Fibroblast of skin of scalp (primary cell): ENCODE results near the gene PRMT1.
A peak's percentile ranks its signal among the peaks of the same experiment; 100 is the strongest.
"Not testable (repeated sequence)": the region's sequence is repeated elsewhere in the genome, so short reads cannot be mapped to it uniquely, and the experiment has no call there.

Experiments
- DNase-seq: peaks from one replicate; pipeline ENCODE4 v3.0.0-alpha.2; 2013

Gene PRMT1

DNA sequence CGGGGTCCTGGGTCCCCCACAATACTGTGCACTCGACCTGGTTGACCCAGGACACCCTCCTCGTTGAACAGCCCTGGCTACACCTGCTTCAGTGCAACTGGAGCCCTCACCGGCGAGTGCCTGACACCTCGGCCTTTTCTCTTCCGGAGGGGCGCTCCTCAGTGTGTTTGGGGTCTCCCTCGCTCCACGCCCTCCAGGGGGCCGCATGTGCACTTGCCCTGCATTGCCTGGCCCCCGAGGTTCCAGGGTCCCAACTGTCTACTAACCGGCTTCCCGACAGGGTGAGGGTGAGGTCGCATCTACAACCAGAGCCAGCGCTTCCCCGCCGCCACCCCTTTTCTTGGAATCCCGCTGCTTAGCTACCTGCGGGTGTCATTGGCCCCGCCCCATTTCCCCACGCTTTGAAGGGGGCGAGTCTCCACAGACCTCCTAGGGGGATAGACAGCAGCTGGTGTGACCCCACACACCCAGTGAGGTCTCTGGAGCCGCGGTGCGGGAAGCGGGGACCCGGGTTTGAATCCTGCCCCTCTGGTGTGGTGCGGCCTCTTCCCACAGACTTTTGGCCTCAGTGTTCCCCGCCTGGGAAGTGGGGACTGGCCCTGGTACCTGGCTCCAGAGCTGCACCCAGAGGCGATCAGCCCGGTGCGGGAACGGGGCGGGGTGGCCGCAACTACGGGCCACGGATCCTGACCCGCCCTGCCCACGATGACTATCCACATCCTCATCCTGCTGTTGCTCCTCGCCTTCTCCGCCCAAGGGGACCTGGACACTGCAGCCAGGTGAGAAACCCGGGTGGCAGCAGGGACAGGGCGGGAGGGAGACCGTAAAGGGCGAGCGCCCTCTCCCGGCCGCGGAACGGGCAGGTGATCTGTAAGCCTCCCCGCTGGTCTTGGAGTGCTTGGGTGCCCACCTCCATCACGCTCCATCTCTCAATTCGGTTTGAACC, 12.3 kb downstream of the PRMT1 start, which contains the start of gene ADM5:
TSS of gene ADM5 (plus strand) at position 462 of the 946 bp plus-strand sequence. CDS start at position 706, 244 bp downstream.
- no peak for DNase-seq

DNA sequence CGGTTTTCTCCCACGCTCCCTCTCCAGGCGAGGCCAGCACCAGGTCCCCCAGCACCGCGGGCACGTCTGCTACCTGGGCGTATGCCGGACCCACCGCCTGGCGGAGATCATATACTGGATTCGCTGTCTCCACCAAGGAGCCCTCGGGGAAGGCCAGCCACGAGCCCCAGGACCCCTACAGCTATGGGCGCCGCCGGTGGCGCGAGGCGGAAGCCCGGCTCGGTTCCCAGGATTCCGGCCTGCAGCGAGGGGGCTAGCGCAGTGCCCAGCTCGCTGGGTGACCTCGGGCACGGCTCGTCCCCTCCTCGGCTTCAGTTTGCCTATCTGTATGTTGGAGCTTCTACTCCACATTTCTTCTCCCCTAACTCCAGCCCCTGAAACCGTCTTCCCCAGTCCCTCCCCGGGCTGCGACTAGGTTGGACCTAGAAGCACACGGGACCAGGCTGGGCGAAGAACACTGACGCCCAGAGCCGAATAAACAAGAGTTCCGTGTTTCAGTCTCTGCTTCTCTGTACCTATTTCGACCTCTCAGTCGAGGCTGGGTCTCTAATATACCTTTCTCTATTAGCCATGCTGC, 13.1 kb downstream of the PRMT1 start:
- no peak for DNase-seq

DNA sequence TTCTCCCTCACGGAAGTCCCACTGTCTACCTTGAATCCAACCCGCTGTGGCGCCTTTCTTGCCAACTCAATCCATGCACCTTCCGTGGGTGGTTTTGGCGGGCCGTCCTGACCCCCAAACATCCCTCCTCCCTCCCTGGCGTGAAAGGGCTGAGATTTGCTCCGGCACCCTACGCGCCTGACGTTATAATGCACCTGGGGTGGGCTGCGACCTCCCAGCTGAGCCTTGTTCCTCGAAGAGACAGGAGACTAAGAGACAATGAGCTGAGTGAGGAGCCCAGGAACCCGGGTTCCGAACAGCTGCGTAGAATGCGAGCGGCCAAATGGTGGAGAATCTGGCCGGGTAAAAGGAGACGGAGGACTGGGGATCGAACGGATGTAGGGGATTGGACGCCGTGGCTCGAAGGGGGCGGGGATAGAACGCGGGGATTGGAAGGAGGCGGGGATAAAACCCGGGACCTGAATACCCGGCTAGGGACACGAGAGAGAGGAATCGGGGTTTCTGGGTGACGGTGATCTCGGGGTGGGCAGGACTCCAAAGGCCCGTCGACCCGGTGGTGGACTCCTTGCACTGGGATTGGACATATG, 13.7 kb downstream of the PRMT1 start, which contains the start of gene CPT1C:
TSS of gene CPT1C (plus strand) at position 461 of the 587 bp plus-strand sequence. CDS start 1,137 bp downstream, outside the sequence.
- DNase-seq: peak; percentile 83

DNA sequence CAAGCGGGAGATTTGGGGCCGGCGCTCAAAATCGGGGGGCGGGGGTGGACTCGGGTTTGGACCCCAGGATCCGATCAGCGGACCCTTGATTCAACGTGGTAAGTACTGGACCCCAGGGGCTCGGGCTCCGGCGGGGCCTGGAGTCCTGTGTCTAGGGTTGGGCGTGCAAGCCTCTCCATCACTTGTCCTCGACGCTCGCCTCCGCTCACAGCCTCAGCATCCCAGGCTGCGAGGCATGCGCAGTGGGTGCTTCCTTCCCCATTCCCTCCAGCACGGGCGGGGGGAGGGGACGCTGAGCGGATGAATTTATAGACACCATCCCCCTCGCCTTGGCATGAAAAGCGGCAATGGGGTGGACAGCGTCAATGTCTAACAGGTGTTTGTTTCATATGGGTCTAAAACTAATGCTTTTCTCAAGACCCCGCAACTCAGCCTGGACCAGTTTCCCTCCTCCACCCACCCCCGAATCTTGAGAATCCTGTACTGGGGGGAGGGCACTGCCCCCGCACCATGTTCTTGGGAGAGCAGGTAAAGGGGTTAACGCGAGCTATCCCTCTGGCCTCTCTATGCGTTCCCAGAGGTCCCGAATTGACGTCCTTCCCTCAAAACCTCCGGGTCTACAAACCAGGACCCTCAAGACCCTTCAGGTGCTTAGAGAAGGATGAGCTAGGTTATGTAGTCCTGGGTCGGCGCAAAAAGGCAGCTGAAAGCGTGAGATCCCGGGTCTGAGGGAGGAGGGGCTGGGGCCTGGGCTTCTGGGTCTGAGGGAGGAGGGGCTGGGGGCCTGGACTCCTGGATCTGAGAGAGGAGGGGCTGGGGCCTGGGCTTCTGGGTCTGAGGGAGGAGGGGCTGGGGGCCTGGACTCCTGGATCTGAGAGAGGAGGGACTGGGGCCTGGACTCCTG, 14.4 kb downstream of the PRMT1 start:
- peak; percentile 85 for DNase-seq

DNA sequence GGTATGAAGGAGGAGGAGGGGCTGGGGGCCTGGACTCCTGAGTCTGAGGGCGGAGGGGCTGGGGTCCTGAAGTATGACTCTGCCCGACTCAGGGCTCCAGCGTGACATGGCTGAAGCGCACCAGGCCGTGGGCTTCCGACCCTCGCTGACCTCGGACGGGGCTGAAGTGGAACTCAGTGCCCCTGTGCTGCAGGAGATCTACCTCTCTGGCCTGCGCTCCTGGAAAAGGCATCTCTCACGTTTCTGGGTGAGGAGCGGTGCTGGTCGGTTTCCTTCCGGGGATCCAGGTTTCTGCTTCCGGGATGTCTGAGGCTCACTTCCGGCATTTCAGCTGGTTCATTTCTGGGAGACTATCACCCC, 15.1 kb downstream of the PRMT1 start:
- no peak for DNase-seq

DNA sequence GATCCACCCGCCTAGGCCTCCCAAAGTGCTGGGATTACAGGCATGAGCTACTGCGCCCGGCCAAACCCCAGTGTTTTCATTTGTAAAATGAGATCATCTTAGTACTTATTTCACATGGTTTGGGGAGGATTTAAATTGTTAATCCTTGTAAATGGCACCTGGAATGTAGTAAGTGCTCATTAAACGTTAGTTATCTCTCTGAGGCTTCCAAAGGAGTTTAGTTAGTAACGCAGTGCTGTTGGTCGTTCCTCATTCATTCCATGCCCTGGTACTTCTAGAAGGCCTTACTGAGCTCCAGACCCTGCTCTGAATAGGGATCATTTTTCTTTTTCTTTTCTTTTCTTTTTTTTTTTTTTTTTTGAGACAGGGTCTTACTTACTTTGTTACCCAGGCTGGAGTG, 19.0 kb downstream of the PRMT1 start:
- DNase-seq: no peak

DNA sequence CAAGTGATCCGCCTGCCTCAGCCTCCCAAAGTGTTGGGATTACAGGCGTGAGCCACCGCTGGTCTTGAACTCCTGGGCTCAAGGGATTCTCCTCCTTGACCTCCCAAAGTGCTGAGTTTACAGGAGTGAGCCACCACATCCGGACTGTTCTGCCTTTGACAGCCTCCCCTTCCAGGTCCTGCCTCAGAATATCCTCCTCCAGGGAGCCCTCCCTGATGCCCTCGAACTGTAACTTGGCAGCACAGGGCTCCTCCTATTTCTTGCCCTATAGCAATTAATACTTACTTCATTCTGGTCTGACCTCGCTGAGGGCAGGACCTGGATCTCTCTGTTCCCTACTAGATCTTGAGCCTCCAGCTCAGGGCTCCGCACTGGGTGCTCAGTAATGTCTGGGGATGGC, 19.8 kb downstream of the PRMT1 start:
- DNase-seq: no peak

DNA sequence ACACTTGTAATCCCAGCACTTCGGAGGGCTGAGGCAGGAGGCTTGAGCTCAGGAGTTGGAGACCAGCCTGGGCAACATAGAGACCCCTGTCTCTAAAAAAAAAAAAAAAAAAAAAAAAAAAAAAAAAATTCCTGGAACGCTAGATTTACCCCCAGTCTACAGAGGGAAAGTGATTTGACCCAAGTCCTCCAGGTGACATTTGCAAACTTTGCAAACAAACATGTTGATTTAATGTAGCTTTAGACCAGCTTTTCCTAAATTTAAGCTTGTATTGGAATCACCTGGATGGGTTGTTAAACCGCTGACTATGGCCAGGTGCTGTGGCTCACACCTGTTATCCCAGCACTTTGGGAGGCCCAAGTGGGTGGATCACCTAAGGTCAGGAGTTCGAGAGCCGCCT, 22.3 kb downstream of the PRMT1 start:
- DNase-seq: no peak

DNA sequence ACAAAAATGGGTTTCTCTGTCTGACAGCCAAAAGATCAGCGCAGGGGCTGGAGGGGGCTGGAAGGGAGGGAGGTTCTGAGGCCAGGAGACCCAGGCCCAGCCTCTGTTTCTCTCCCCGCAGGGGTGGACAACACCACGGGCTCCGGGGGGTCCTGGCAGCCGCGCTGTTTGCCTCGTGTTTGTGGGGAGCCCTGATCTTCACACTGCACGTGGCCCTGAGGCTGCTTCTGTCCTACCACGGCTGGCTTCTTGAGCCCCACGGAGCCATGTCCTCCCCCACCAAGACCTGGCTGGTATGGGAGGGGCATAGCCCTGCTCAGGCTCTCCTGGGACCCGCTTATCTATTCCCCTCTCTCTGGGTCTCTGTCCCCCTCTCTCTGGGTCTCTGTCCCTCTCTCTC, 23.5 kb downstream of the PRMT1 start:
- no peak for DNase-seq

DNA sequence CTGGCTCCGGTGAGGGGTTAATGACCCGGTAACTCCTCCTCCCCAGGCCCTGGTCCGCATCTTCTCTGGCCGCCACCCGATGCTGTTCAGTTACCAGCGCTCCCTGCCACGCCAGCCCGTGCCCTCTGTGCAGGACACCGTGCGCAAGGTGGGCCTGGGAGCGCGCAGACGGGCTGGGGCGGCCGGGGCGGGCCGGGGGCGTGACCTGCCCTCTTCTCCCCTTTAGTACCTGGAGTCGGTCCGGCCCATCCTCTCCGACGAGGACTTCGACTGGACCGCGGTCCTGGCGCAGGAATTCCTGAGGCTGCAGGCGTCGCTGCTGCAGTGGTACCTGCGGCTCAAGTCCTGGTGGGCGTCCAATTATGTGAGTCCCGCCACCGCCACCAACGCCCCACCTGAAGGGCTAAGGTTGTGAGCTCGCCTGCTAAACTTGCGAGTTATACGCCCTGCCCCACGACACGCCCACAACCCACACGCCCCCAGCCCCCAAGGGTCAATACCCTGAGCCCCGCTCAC, 24.3 kb downstream of the PRMT1 start:
- no peak for DNase-seq

DNA sequence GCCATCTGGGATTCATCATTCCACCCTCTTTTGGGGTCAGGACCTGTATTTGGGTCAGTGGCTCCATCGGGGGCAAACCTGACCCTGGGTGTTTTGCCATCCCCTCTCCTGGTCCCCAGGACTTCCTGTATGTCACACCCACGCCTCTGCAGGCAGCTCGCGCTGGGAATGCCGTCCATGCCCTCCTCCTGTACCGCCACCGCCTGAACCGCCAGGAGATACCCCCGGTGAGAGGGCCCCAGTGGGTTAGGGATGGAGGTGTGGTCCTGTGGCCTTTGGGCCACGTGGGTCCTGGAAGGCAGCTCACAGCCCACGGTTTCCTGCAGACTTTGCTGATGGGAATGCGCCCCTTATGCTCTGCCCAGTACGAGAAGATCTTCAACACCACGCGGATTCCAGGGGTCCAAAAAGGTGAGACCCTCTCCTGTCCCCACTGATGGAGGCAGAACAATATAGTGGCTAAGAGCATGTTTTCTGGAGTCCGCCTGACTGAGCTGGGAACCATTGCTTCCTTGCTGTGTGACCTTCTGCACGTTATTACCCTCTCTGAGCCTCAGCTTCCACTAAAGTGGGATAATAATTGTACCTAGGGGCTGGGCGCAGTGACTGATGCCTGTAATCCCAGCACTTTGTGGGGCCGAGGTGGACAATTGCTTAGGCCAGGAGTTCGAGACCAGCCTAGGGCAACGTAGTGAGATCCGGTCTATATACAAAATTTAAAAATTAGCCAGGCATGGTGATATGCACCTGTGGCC, 28.0 kb downstream of the PRMT1 start:
- no peak for DNase-seq

DNA sequence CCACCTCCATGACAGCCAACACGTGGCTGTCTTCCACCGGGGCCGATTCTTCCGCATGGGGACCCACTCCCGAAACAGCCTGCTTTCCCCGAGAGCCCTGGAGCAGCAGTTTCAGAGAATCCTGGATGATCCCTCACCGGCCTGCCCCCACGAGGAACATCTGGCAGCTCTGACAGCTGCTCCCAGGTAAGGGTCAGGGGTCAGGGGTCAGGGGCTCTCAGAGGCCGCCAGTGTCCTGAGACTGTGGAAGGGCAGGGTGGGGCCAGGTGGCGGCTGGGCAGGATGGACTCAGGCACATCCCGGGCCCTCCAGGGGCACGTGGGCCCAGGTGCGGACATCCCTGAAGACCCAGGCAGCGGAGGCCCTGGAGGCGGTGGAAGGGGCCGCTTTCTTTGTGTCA, 28.8 kb downstream of the PRMT1 start:
- no peak for DNase-seq

DNA sequence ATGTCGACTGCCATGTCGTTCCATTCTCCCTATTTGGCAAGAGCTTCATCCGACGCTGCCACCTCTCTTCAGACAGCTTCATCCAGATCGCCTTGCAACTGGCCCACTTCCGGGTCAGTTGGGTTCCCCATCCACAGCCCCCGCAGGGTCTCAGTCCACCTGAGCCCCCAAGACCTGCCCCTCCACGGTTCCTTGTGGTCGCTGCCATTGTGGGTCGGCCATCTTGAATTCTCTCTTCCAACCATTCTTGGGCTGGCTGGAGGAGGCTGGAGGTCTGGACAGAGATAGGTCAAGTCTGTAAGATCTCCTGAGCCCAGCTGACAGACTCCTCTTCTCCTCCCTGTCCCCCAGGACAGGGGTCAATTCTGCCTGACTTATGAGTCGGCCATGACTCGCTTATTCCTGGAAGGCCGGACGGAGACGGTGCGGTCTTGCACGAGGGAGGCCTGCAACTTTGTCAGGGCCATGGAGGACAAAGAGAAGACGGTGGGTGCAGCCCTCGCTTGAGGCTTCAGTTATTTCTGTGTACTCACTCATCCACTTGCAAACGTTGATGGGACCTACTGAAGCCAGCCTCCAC, 33.4 kb downstream of the PRMT1 start:
- peak; percentile 10 for DNase-seq

DNA sequence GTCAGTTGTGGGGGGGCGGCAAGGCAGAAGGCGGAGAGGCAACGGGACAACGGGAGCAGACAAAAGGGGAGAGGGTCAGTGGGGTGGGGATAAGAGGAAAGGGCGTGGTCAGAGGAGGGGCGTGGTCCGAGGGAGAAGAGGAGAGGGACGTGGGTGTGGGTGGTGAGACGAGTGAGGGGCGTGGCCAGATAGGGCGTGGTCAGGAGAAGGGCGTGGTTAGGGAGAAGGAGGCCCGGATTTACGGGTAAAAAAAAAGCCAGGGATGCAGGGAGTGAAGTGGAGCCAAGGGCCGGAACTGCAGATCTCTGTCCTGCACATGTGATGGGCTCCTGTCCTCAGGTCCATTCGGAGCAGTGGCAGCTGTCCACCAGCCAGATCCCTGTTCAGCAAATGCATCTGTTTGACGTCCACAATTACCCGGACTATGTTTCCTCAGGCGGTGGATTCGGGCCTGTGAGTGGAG, 35.4 kb downstream of the PRMT1 start:
- DNase-seq: peak; percentile 11

DNA sequence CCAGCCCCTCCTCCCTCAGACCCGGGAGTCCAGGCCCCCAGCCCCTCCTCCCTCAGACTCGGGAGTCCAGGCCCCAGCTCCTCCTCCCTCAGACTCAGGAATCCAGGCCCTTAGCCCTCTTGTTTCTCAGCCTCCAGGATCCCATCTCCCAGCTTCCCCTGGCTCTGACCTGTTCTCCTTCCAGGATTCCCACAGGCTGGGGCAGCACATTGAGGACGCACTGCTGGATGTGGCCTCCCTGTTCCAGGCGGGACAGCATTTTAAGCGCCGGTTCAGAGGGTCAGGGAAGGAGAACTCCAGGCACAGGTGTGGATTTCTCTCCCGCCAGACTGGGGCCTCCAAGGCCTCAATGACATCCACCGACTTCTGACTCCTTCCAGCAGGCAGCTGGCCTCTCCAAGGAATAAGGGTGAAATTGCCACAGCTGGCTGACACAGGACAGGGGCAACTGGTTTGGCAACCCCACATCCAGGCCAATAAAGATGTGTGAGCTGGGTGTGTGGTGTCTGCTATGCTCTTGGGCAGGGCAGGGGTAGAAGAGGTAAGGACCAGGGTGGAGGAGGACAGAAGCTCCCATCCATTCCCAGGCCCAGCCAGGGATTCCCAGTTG, 36.3 kb downstream of the PRMT1 start:
- DNase-seq: no peak

DNA sequence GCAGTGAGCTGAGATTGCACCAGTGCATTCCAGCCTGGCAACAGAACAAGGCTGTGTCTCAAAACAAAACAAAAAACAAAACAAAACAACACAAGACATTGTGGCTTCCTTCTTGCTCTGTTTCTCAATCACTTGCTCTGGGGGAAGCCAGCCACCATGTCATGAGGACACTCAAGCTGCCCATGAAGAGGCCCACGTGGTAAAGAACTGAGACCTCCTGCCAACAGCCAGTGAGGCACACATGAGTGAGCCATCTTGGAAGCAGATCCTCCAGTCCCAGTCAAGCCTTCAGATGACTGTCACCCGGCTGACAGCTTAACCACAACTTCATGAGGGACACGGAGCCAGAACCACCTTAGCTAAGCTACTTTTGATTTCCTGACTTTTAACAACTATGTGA, 39.1 kb downstream of the PRMT1 start:
- no peak for DNase-seq

DNA sequence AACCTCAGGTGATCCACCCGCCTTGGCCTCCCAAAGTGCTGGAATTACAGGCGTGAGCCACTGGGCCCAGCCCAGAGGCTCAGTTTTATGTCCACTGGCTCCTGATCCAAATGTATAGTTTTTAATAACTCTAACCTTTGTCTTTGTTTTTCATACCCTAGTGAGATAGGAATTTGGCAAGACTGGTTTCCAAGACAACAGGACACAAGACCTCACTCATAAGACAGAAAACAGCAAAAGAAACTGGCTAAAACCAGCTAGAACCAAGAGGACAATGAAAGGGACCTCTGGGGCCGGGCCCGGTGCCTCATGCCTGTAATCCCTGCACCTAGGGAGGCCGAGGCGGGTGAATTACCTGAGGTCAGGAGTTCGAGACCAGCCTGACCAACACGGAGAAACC, 41.4 kb downstream of the PRMT1 start:
- DNase-seq: peak; percentile 60

DNA sequence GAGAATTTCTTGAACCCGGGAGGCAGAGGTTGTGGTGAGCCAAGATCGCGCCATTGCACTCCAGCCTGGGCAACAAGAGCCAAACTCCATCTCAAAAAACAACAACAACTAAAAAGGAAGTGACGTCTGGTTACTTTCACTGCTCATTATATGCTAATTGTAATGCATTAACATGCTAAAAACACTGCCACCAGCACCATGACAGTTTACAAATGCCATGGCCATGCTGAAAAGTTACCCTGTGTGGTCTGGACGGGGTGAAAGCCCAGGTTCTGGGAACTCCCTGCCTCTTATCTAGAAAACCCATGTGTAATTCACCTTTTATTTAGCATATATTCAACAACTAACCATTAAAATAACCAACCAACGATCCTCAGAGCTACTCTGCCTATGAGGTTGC, 41.9 kb downstream of the PRMT1 start:
- no peak for DNase-seq

DNA sequence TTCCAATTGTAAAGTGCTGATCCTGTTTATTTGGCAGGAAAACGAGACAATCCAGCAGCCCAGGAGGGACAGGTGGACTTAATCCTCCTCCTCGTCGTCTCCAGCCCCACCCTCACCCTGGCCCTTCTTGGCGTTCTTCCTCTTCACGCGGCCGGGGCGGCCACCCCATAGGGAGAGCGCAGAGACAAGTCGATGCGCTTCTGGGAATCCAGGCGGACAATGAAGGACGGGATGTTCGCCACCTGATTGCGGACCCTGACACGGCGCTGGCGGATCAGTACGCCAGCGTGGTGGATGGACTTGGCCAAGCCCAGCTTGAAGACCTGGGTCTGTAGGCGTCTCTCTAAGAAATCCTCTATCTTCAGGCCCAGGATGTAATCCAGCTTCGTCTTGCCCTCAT, 42.3 kb downstream of the PRMT1 start:
- not testable (repeated sequence) for DNase-seq

DNA sequence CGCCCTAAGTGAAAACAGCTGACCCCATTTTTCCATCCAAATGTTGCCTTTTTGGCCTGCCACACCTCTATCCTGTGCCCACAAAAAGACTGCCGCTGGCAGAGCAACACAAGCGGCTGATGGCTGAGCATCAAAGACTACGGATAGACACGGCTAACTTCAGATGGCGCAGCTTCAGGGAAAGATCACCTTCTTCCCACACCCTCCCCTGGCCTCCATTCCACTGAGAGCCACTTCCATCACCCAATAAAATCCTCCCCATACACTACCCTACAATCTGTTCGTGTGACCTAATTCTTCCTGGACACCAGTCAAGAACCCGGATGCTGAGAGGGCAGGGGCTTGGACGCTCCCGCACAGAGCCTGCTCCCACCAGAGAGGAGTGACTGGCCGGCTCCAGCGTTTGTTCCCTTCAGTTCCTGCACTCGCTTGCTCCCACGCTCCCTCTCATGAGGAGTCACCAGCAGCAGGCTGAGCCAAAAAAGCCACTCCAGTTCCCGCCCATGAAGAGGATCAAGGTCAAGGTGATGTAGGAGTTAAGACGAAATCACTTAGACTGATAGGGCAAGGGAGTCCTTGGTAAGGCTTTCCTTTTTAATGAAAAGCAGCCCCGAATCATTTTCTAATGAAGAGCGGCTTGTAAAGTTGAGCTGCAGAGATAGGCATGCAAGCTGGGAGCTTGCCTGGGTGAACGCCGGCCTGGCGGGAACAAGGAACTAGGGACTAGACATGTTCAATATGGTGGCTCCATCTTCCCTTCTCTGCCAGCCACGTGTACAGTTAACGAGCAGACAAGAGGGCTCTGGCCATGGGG, 50.4 kb downstream of the PRMT1 start:
- no peak for DNase-seq
